Left lobe of liver (tissue), 2 donors: ENCODE results near the gene USP32. TPM values are rescaled to one million over a fixed set of nuclear protein-coding genes. Genes with fewer than 3 reads are reported as not detected.
"Not testable (repeated sequence)": the region's sequence is repeated elsewhere in the genome, so short reads cannot be mapped to it uniquely, and the experiment has no call there.

ENCODE experiments used
- ATAC-seq: fragments of 200-7000 bp; cut with Tn5 transposase; one replicate; pipeline ENCODE4 v1.9.1; 2020; ENCODE audit warnings: mild to moderate bottlenecking, moderate library complexity
- DNase-seq: peaks from one replicate; pipeline ENCODE4 v3.0.0-alpha.2; 2020; ENCODE audit warnings: low spot score
- total RNA-seq: library from RNA; stranded (reverse); gene quantifications from one replicate; pipeline ENCODE4 v1.2.1, GENCODE V29; 2021
- donor health status: DM: no; HTN: no; CAD: no; lungs with moderate emphysema.
- donor health status: DM: no; HTN: yes; CAD: no.

The USP32 gene, protein sequence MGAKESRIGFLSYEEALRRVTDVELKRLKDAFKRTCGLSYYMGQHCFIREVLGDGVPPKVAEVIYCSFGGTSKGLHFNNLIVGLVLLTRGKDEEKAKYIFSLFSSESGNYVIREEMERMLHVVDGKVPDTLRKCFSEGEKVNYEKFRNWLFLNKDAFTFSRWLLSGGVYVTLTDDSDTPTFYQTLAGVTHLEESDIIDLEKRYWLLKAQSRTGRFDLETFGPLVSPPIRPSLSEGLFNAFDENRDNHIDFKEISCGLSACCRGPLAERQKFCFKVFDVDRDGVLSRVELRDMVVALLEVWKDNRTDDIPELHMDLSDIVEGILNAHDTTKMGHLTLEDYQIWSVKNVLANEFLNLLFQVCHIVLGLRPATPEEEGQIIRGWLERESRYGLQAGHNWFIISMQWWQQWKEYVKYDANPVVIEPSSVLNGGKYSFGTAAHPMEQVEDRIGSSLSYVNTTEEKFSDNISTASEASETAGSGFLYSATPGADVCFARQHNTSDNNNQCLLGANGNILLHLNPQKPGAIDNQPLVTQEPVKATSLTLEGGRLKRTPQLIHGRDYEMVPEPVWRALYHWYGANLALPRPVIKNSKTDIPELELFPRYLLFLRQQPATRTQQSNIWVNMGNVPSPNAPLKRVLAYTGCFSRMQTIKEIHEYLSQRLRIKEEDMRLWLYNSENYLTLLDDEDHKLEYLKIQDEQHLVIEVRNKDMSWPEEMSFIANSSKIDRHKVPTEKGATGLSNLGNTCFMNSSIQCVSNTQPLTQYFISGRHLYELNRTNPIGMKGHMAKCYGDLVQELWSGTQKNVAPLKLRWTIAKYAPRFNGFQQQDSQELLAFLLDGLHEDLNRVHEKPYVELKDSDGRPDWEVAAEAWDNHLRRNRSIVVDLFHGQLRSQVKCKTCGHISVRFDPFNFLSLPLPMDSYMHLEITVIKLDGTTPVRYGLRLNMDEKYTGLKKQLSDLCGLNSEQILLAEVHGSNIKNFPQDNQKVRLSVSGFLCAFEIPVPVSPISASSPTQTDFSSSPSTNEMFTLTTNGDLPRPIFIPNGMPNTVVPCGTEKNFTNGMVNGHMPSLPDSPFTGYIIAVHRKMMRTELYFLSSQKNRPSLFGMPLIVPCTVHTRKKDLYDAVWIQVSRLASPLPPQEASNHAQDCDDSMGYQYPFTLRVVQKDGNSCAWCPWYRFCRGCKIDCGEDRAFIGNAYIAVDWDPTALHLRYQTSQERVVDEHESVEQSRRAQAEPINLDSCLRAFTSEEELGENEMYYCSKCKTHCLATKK (N-terminal part only)
- 25.9 TPM for total RNA-seq

GRCh38 chr17:60392042-60392844 lies at the start of gene USP32:
Gene USP32, minus strand, starts transcription at chr17:60392133. Its CDS starts 194 bp downstream, at chr17:60391939.
- DNase-seq (peak; percentile 99), ATAC-seq (peak; percentile 92)

DNA sequence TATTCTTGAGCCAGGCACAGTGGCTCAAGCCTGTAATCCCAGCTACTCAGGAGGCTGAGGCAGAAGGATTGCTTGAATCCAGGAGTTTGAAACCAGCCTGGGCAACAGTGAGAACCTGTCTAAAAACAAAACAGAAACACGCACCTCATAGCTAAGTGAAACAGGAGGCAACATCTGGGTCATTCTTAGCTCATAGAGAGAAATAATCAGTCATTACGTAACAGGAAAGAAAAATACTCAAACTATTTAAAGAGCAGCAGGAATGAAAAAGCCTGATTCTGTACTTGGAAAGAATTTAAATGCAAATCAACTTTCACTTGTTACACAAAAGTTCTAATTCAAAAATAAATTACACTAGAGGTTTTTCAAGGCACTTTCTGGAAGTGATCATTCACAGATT lies 47.6 kb upstream of the USP32 start:
- ATAC-seq = peak; percentile 12
- no peak for DNase-seq

DNA sequence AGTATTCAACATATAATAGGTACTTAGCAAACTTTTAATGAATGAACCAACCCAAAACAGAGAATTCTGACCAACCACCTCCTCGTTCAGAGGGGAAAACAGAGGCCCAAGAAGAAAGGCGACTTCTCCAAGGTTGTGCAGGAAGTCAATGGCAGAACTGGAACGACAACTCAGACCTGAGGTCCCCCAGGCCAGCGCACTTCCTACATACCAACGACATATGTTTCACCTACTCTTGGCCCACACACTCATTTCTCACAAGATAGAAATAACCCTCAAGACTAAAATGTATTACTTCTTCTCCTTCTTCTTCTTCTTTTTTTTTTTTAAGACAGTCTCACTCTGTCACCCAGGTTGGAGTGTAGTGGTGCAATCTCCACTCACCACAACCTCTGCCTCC lies 44.7 kb upstream of the USP32 start:
- DNase-seq (no peak), ATAC-seq (no peak)

DNA sequence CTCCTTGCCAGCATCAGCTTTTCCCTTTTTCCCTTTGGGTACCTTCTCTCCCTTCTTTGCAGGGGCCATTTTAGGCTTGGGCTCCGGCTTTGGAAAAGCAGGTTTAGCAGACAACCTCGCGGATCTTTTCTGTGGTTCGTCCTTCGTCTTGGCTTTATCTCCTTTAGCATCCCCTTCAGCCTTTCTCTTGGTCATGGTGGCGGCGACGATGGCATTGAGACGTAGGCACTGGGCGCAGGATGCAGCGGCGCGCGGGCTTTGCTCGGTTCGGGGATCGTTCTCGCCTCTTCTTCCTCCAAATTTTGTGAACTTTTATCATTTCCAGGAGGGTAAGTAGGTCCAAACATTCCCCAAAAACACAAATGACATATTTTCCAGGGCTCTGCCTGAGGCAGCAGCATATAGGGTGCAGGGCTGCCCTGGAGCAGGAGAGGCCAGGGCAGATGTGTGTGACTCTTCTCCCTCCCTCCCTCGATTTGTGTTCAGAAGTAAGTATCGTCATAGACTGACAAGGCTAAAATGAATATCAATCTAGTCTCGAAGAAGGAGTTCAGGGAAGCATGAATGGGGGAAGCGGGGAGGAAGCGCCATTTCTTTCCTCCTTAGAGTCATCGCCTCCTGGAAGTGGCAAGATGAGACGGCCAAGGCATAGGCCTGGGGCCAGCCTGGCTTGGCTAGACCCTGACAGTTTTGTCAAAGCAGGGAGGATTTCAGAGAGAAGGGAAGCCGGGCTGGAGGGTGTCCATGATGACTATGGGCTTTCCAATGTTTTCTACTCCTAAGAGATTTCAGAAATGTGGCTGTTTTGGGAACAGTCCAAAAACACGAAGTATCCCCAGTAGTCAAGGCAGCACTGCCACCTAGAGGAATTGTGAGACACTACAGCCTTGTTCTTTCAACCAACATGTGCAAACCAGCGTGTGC lies 43.6 kb upstream of the USP32 start:
- peak; percentile 72 for DNase-seq
- ATAC-seq = peak; percentile 98

GRCh38 chr17:60433021-60433997 lies 41.4 kb upstream of the USP32 start:
- DNase-seq, ATAC-seq: not testable (repeated sequence)

DNA sequence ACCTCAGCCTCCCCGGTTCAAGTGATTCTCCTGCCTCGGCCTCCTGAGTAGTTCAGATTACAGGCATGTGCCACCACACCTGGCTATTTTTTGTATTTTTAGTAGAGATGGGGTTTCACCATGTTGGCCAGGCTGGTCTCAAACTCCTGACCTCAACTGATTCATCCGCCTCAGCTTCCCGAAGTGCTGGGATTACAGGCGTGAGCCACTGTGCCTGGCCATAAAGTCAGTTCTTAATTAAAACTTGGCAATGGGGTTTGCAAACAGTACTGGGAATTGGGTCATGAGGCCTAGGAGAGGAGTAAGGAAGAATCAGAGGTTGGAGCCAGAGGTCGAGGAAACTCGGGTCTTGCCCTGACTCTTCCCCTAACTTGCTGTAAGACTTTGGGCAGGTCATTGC lies 38.6 kb upstream of the USP32 start:
- not testable (repeated sequence) for DNase-seq, ATAC-seq

DNA sequence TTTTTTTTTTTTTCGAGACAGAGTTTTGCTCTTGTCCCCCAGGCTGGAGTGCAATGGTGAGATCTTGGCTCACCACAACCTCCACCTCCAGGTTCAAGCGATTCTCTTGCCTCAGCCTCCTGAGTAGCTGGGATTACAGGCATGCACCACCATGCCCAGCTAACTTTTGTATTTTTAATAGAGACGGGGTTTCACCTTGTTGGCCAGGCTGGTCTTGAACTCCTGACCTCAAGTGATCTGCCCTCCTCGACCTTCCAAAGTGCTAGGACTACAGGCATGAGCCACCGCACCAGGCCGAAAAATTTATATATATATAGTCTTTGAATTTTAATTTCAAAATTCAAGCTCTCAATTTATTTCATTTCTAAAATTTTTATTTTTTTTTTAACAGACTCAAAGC lies 36.6 kb upstream of the USP32 start:
- not testable (repeated sequence) for ATAC-seq, DNase-seq

GRCh38 chr17:60426596-60426995 lies 34.7 kb upstream of the USP32 start:
- DNase-seq = no peak
- ATAC-seq = no peak

DNA sequence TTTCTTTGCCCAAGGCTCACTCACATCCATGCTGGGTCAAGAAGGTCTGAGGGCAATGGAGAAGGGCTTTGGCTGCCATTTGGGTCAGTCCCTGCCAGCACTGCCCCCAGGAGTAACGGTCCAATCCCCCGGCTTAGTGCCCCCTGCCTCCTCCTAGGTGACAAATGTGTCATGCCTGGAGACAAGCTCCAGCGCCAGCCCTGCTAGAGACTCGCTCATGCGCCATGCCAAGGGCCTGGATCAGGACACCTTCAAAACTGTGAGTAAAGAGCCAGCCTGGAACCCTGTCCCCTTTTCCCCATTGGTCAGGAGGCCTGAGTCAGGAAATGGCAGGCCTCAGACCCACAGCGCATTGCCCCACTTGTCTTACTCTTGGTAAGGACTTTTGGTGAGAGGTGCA lies 33.7 kb upstream of the USP32 start:
- no peak for DNase-seq
- ATAC-seq = no peak

- ATAC-seq (no peak), DNase-seq (no peak)
These were observed 31.9 kb upstream of the USP32 start for GRCh38 chr17:60423865-60424264.

GRCh38 chr17:60422162-60422665 lies 30.3 kb upstream of the USP32 start, which contains the start of gene CHCT1:
Gene CHCT1, plus strand, starts transcription at chr17:60422489. Its CDS starts 104 bp downstream, at chr17:60422593.
- ATAC-seq = no peak
- DNase-seq = no peak

DNA sequence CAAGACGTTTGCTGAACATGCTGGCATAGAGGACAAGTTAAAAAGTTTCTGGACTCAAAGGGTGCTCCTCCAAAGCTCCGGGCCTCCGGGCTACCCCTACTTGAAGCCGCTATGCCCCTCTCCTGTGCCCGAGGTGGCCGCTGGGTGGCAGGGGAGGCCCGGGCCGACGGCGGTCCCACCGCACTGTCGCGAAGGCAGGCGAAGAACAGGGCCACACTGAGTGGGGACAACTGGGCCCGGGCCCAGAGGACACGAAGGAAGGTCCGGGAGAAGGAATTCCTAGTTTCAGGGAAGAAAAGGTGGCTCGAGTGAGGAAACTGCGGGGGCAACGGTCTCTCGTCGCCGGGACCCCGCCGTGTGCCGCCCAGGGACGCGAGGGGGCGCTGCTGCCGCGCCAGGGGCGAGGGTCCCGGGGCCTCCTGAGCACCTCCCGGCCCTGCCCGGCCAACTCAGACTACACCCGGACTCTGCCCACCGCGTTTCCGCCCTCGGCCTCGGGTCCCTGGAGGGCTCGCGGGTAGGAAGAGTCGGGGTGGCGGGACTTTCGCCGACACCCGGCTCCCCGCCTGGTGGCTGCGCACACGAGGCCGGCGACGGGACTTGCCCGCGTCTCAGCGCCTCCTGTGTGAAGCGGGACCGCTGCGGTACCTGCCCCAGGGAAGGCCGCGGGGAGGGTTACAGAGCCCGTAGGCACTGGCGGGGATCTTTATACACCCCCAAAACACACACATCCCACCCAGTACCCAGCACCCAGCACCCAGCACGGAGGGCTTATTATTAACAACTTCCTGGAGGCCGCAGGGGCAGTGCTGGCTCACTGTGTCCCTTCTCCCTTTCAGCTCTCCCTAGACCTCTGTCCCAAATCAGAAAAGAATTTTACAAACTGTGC lies 29.6 kb upstream of the USP32 start:
- DNase-seq (peak; percentile 70), ATAC-seq (peak; percentile 97)

DNA sequence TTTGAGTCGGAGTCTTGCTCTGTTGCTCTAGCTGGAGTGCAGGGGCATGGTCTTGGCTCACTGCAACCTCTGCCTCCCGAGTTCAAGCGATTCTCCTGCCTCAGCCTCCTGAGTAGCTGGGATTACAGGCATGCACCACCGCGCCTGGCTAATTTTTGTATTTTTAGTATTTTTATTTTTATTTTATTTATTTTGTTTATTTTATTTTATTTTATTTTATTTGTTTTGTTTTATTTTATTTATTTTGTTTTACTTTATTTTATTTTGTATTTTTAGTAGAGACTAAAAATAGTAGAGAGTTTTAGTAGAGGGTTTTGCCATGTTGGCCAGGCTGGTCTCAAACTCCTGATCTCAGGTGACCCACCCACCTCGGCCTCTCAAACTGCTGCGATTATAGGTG lies 27.9 kb upstream of the USP32 start:
- not testable (repeated sequence) for DNase-seq, ATAC-seq

DNA sequence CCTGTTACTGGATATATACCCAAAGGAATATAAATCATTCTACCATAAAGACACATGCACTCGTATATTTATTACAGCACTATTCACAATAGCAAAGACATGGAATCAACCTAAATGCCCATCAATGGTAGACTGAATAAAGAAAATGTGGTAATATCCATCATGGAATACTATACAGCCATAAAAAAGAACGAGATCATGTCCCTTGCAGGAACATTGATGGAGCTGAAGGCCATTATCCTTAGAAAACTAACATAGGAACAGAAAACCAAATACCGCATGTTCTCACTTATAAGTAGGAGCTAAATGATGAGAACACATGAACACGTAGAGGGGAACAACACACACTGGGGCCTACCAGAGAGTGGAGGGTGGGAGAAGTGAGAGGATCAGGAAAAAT lies 27.1 kb upstream of the USP32 start:
- not testable (repeated sequence) for DNase-seq, ATAC-seq

DNA sequence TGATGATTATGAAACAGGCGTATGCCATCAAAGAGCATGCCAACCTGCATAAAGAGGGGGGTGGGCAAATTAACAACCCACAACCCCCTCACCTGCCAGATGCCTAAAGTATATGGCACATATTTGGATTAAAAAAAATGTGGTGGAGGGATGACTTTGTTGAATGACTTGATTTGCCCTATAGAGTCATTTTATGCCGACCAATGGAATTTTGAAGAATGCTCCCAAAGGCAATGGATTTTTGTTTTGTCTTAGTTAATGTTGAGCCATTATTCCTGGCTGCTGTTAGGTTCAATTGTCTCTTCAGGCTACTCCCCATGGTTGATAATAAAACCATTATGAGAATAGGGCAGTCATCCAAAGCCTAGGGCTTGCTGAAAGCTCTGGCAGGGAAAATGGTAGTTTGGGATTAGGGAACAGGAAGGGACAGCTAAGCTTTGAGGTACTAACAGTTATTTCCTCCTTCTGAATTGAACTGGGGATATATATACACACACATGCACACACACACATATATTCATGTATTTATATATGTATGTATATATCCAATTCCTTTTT lies 24.5 kb upstream of the USP32 start:
- no peak for ATAC-seq

DNA sequence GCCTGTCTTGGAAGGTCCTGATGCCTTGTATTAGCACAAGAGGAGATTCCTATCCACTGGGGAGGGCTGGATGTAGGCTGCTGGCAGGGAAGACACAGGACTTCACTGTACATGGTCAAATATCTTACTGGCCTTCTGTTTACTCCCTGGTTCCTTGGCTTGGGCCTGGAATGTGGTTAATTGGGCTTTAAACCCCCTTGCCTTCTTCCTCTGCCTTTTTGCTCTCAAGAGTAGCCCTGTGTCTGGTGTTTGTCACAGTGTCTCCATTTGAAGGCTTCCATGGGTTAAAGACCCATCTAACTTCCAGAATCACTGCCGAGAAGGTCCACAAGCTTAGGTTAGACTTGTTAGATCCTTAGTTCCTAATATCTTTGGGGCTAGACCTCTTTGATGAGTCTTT lies 23.2 kb upstream of the USP32 start:
- ATAC-seq (no peak), DNase-seq (no peak)

More for the DNA sequence above, 24.5 kb upstream of the USP32 start:
- DNase-seq = no peak
